ENCODE data around the gene CDKL5.

CDKL5 gene

GRCh38 chrX:18461431-18461830 lies 36.0 kb downstream of the CDKL5 start:
- no peak for DNase-seq

GRCh38 chrX:18464499-18464898 lies 39.1 kb downstream of the CDKL5 start:
- DNase-seq = no peak

- no peak for DNase-seq
Measured at GRCh38 chrX:18465051-18465450, 39.6 kb downstream of the CDKL5 start.

- DNase-seq = no peak
Measured at GRCh38 chrX:18468599-18468998, 43.2 kb downstream of the CDKL5 start.

- DNase-seq = no peak
Measured at GRCh38 chrX:18471296-18471695, 45.9 kb downstream of the CDKL5 start.

GRCh38 chrX:18490806-18491555 lies 65.6 kb downstream of the CDKL5 start:
- no peak for DNase-seq

GRCh38 chrX:18491587-18492340 lies 66.4 kb downstream of the CDKL5 start:
- DNase-seq = no peak

- DNase-seq = no peak
Measured at GRCh38 chrX:18534949-18535348, 109.5 kb downstream of the CDKL5 start.

- no peak for DNase-seq
Measured at GRCh38 chrX:18537068-18537467, 111.7 kb downstream of the CDKL5 start.

GRCh38 chrX:18537524-18537923 lies 112.1 kb downstream of the CDKL5 start:
- no peak for DNase-seq

- DNase-seq = no peak
Measured at GRCh38 chrX:18542131-18542530, 116.7 kb downstream of the CDKL5 start.

GRCh38 chrX:18542905-18543304 lies 117.5 kb downstream of the CDKL5 start:
- no peak for DNase-seq

GRCh38 chrX:18543738-18544137 lies 118.3 kb downstream of the CDKL5 start:
- no peak for DNase-seq

- no peak for DNase-seq
Measured at GRCh38 chrX:18545771-18546170, 120.4 kb downstream of the CDKL5 start.

GRCh38 chrX:18548996-18549395 lies 123.6 kb downstream of the CDKL5 start:
- DNase-seq = no peak

GRCh38 chrX:18549643-18550042 lies 124.2 kb downstream of the CDKL5 start:
- no peak for DNase-seq

GRCh38 chrX:18557879-18558278 lies 132.5 kb downstream of the CDKL5 start:
- DNase-seq = no peak

GRCh38 chrX:18558799-18559198 lies 133.4 kb downstream of the CDKL5 start:
- DNase-seq = no peak

GRCh38 chrX:18561020-18561419 lies 135.6 kb downstream of the CDKL5 start:
- DNase-seq = no peak

GRCh38 chrX:18565727-18566126 lies 140.3 kb downstream of the CDKL5 start:
- no peak for DNase-seq

GRCh38 chrX:18566748-18567147 lies 141.3 kb downstream of the CDKL5 start:
- DNase-seq = no peak

- DNase-seq = no peak
Measured at GRCh38 chrX:18573556-18573955, 148.1 kb downstream of the CDKL5 start.

- no peak for DNase-seq
Measured at GRCh38 chrX:18574591-18574990, 149.2 kb downstream of the CDKL5 start.

- no peak for DNase-seq
Measured at GRCh38 chrX:18575744-18576143, 150.3 kb downstream of the CDKL5 start.

GRCh38 chrX:18577400-18577799 lies 152.0 kb downstream of the CDKL5 start:
- DNase-seq = no peak

All from SHP77 treated with DMSO at 0.1 percent for 48 hours (cell line).